Activated T-cell treated with anti-CD3 and anti-CD28 coated beads, Interleukin-2, amount 50 U/mL, for 4 hours (primary cell): ENCODE results near the gene ING4. TPM values are rescaled to one million over a fixed set of nuclear protein-coding genes. Genes with fewer than 3 reads are reported as not detected.

Experiments used
- ATAC-seq, 2 donors: fragments of 200-7000 bp; cut with Tn5 transposase; one replicate each; pipeline ENCODE4 v1.10.0; 2021
- DNase-seq: peaks from one replicate; pipeline ENCODE4 v3.0.0-alpha.2; 2020
- H3K27me3 Mint-ChIP-seq: one replicate; pipeline ENCODE4 v1.8.0; 2021; ENCODE audit warnings: low read depth, mixed read lengths
- H3K36me3 Mint-ChIP-seq: one replicate; pipeline ENCODE4 v1.8.0; 2022; ENCODE audit warnings: mixed read lengths; ENCODE audit not compliant: insufficient read depth
- H3K4me1 Mint-ChIP-seq: one replicate; pipeline ENCODE4 v1.8.0; 2021; ENCODE audit warnings: low read depth, mixed read lengths
- H3K4me3 Mint-ChIP-seq: one replicate; pipeline ENCODE4 v1.8.0; 2021; ENCODE audit warnings: mild to moderate bottlenecking, moderate library complexity, mixed read lengths
- H3K9me3 Mint-ChIP-seq: one replicate; pipeline ENCODE4 v1.8.0; 2021; ENCODE audit warnings: mixed read lengths
- total RNA-seq, 3 donors: library from RNA; stranded (reverse); gene quantifications; one replicate each; pipeline ENCODE4 v1.2.1, GENCODE V29; 2021

ING4 gene
- total RNA-seq, 3 donors from 2014 or later: 5.9 to 7.5 (median 6.9) TPM

- Mint-ChIP-seq H3K4me3 (no peak overlapping the region), H3K9me3 (no peaks in the 10 kb centered on the region), H3K4me1 (peaks cover 15% of the 10 kb centered on the region), H3K36me3 (no peaks in the 10 kb centered on the region), H3K27me3 (peaks cover 16% of the 10 kb centered on the region)
- DNase-seq (no peak), ATAC-seq (no peak)
These were observed 32.6 kb upstream of the ING4 start for GRCh38 chr12:6695313-6696045.

GRCh38 chr12:6694701-6695100 is 31.8 kb upstream of the ING4 start:
- Mint-ChIP-seq H3K9me3 (no peaks in the 10 kb centered on the region), H3K36me3 (no peaks in the 10 kb centered on the region), H3K4me1 (peaks cover 18% of the 10 kb centered on the region), H3K4me3 (no peak overlapping the region), H3K27me3 (peaks cover 15% of the 10 kb centered on the region)
- ATAC-seq (no peak), DNase-seq (no peak)

- no peak overlapping the region for H3K4me3 Mint-ChIP-seq
- no peak for DNase-seq
- H3K9me3 Mint-ChIP-seq: no peaks in the 10 kb centered on the region
- H3K27me3 Mint-ChIP-seq: peaks cover 7% of the 10 kb centered on the region
- H3K4me1 Mint-ChIP-seq: peaks cover 12% of the 10 kb centered on the region
- no peaks in the 10 kb centered on the region for H3K36me3 Mint-ChIP-seq
- ATAC-seq: no peak
These were observed 31.0 kb upstream of the ING4 start for GRCh38 chr12:6693832-6694355.

GRCh38 chr12:6692888-6693287 is 30.0 kb upstream of the ING4 start:
- ATAC-seq: no peak
- Mint-ChIP-seq H3K27me3 (peaks cover 2% of the 10 kb centered on the region), H3K4me3 (no peak overlapping the region), H3K4me1 (peaks cover 16% of the 10 kb centered on the region), H3K9me3 (no peaks in the 10 kb centered on the region), H3K36me3 (no peaks in the 10 kb centered on the region)
- no peak for DNase-seq

GRCh38 chr12:6691473-6691872 is 28.6 kb upstream of the ING4 start:
- no peak for ATAC-seq

GRCh38 chr12:6688999-6689882 is 26.3 kb upstream of the ING4 start, which contains the start of gene ZNF384:
TSS of gene ZNF384 (minus strand) at chr12:6689375. CDS start at chr12:6679520, 9,855 bp downstream.
- DNase-seq (peak; percentile 92), ATAC-seq (peak; percentile 85)
- Mint-ChIP-seq H3K27me3 (no peaks in the 10 kb centered on the region), H3K36me3 (peaks cover 15% of the 10 kb centered on the region), H3K4me3 (peak within 1 kb of the TSS; percentile 96), H3K9me3 (no peaks in the 10 kb centered on the region), H3K4me1 (peaks cover 44% of the 10 kb centered on the region)

More at GRCh38 chr12:6691473-6691872, 28.6 kb upstream of the ING4 start:
- Mint-ChIP-seq H3K4me3 (peak overlapping the region; percentile 54), H3K36me3 (peaks cover 6% of the 10 kb centered on the region), H3K27me3 (no peaks in the 10 kb centered on the region), H3K9me3 (no peaks in the 10 kb centered on the region), H3K4me1 (peaks cover 27% of the 10 kb centered on the region)
- DNase-seq: no peak

- no peak for DNase-seq
- peaks cover 44% of the 10 kb centered on the region for H3K4me1 Mint-ChIP-seq
- ATAC-seq: peak; percentile 6
These were observed 25.7 kb upstream of the ING4 start for GRCh38 chr12:6688543-6688998.

GRCh38 chr12:6685814-6686213 is 22.9 kb upstream of the ING4 start:
- H3K4me3 Mint-ChIP-seq: peak overlapping the region; percentile 96
- no peak for DNase-seq
- H3K27me3 Mint-ChIP-seq: no peaks in the 10 kb centered on the region
- H3K9me3 Mint-ChIP-seq: no peaks in the 10 kb centered on the region
- H3K4me1 Mint-ChIP-seq: peaks cover 50% of the 10 kb centered on the region
- H3K36me3 Mint-ChIP-seq: peaks cover 25% of the 10 kb centered on the region
- no peak for ATAC-seq

More at GRCh38 chr12:6688543-6688998, 25.7 kb upstream of the ING4 start:
- Mint-ChIP-seq H3K9me3 (no peaks in the 10 kb centered on the region), H3K27me3 (no peaks in the 10 kb centered on the region), H3K4me3 (peak overlapping the region; percentile 96), H3K36me3 (peaks cover 15% of the 10 kb centered on the region)

- peaks cover 44% of the 10 kb centered on the region for H3K4me1 Mint-ChIP-seq
- no peaks in the 10 kb centered on the region for H3K27me3 Mint-ChIP-seq
- H3K36me3 Mint-ChIP-seq: peaks cover 25% of the 10 kb centered on the region
- H3K4me3 Mint-ChIP-seq: no peak overlapping the region
- peak; percentile 30 for DNase-seq
- no peaks in the 10 kb centered on the region for H3K9me3 Mint-ChIP-seq
- peak in 1 of 2 donors; percentile 8 for ATAC-seq
These were observed 21.7 kb upstream of the ING4 start for GRCh38 chr12:6684609-6685008.

- Mint-ChIP-seq H3K36me3 (peaks cover 56% of the 10 kb centered on the region), H3K9me3 (no peaks in the 10 kb centered on the region), H3K4me3 (no peak overlapping the region), H3K4me1 (peaks cover 3% of the 10 kb centered on the region), H3K27me3 (no peaks in the 10 kb centered on the region)
- DNase-seq (no peak), ATAC-seq (no peak)
These were observed 14.0 kb upstream of the ING4 start for GRCh38 chr12:6676962-6677361.

GRCh38 chr12:6672143-6672542 is 9.2 kb upstream of the ING4 start:
- no peaks in the 10 kb centered on the region for H3K4me1 Mint-ChIP-seq
- H3K9me3 Mint-ChIP-seq: no peaks in the 10 kb centered on the region
- DNase-seq (no peak), ATAC-seq (no peak)
- peaks cover 67% of the 10 kb centered on the region for H3K36me3 Mint-ChIP-seq
- H3K27me3 Mint-ChIP-seq: no peaks in the 10 kb centered on the region
- no peak overlapping the region for H3K4me3 Mint-ChIP-seq

GRCh38 chr12:6667559-6668210 is 4.8 kb upstream of the ING4 start:
- no peak for ATAC-seq
- H3K4me3 Mint-ChIP-seq: no peak overlapping the region

GRCh38 chr12:6666211-6666610 is 3.3 kb upstream of the ING4 start:
- H3K9me3 Mint-ChIP-seq: no peaks in the 10 kb centered on the region
- ATAC-seq (no peak), DNase-seq (no peak)
- no peak overlapping the region for H3K4me3 Mint-ChIP-seq
- H3K27me3 Mint-ChIP-seq: no peaks in the 10 kb centered on the region
- peaks cover 19% of the 10 kb centered on the region for H3K4me1 Mint-ChIP-seq
- H3K36me3 Mint-ChIP-seq: peaks cover 30% of the 10 kb centered on the region

More at GRCh38 chr12:6667559-6668210, 4.8 kb upstream of the ING4 start:
- Mint-ChIP-seq H3K9me3 (no peaks in the 10 kb centered on the region), H3K27me3 (no peaks in the 10 kb centered on the region), H3K36me3 (peaks cover 43% of the 10 kb centered on the region), H3K4me1 (peaks cover 10% of the 10 kb centered on the region)
- no peak for DNase-seq

GRCh38 chr12:6664902-6665301 is 2.0 kb upstream of the ING4 start:
- DNase-seq (no peak), ATAC-seq (no peak)
- Mint-ChIP-seq H3K4me1 (peaks cover 20% of the 10 kb centered on the region), H3K4me3 (no peak overlapping the region), H3K9me3 (no peaks in the 10 kb centered on the region), H3K27me3 (no peaks in the 10 kb centered on the region), H3K36me3 (peaks cover 21% of the 10 kb centered on the region)
